Body of pancreas (tissue), 4 donors: ENCODE data around the gene SPSB1.

ENCODE experiments used
- CTCF ChIP-seq, 7 experiments: fragments of 450-650 bp in 4 of 7; fragments of 200-600 bp in 3 of 7; sonication (generic) in 3 of 7; IDR thresholded peaks; one replicate each; pipeline ENCODE4 v1.5.1; 2016 to 2019; ENCODE audit warnings: antibody characterized with exemption in 7 of 7
- POLR2A ChIP-seq, 3 donors: fragments of 450-650 bp; IDR thresholded peaks; one replicate each; pipeline ENCODE4 v1.6.1; 2016; ENCODE audit warnings: antibody characterized with exemption in 3 of 3, mild to moderate bottlenecking in 2 of 3

DNA sequence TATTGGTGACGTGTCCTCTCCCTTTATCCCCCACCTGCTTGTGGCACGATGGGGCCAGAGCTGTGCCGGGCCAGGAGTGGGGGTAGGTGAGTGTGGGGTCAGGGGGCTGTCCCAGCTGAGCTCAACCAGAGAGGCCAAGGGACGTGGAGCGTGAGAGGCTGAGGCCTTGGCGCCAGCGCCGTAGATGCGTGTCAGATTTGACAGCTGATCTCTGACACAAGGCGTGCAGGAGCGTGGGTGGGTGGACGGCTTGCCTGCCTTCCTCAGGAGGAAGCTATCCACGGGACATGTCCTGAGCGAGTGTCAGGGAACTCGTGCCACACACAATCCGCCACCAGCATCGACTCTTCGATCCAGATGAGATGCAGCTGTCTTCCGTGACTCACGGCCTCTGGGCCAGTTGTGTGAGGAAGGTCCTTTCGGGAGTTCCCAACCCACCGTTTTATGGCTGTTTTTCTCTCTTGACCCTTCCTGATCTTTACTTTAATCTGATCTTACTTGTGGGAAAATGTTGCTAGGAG, 56.7 kb downstream of the SPSB1 start:
- TF ChIP-seq CTCF (IDR thresholded peaks at IDR 0.05) (no peak), POLR2A (IDR thresholded peaks at IDR 0.05) (no peak)
